Endothelial cell of umbilical vein (primary cell): ENCODE data around the gene CERS6. TPM values are rescaled to one million over a fixed set of nuclear protein-coding genes. Genes with fewer than 3 reads are reported as not detected.

Experiments
- BruUV-seq: library from RNA; stranded (reverse); fragments of 400-500 nt; replicated peaks from 2 replicates; lab custom pipeline; 2021; lab: Mats Ljungman, UMichigan
- CTCF ChIA-PET: fragments of 300-600, 350-600 bp; sonication (Branson Sonifier 250); formaldehyde crosslinking; loops from one replicate; lab custom pipeline; 2021; ENCODE audit warnings: antibody characterized with exemption, inconsistent platforms; lab: Charles Lee
- POLR2A ChIA-PET: fragments of 300-600, 350-600 bp; sonication (Branson Sonifier 250); formaldehyde crosslinking; loops from one replicate; lab custom pipeline; 2021; ENCODE audit warnings: antibody characterized with exemption, inconsistent platforms; lab: Charles Lee
- DNase-seq: peaks from one replicate; pipeline ENCODE4 v3.0.0-alpha.2; 2011; ENCODE audit warnings: low read depth, low spot score
- FAIRE-seq: peaks from 2 replicates; lab custom pipeline; 2011; peaks lifted over from hg19 to GRCh38; lab: Jason Lieb, UNC
- H2AFZ ChIP-seq: 2 replicates; pipeline ENCODE4 v1.6.0; 2012; ENCODE audit warnings: low read depth, low read length, control low read depth, inconsistent platforms
- H3K27ac ChIP-seq: 2 replicates; pipeline ENCODE4 v1.5.1; 2011; ENCODE audit warnings: low read depth, mild to moderate bottlenecking, control low read depth, low read length, moderate library complexity; ENCODE audit not compliant: insufficient read depth
- H3K27me3 ChIP-seq, 2 experiments: 2 replicates each; pipeline versions ENCODE4 v1.6.0 to v1.6.1; 2011; ENCODE audit warnings: low read length in 2 of 2, mixed read lengths in 1 of 2; ENCODE audit not compliant: control insufficient read depth in 2 of 2, insufficient read depth in 2 of 2
- H3K36me3 ChIP-seq, 2 experiments: 2 replicates in 1 of 2; 3 replicates in 1 of 2; pipeline ENCODE4 v1.5.1; 2011; ENCODE audit warnings: low read length in 2 of 2, mild to moderate bottlenecking in 1 of 2, moderate library complexity in 1 of 2; ENCODE audit not compliant: control insufficient read depth in 2 of 2, insufficient read depth in 2 of 2; ENCODE audit errors: extremely low read depth in 1 of 2
- H3K4me1 ChIP-seq: 3 replicates; pipeline ENCODE4 v1.5.1; 2011; ENCODE audit warnings: mild to moderate bottlenecking, low read length; ENCODE audit not compliant: control insufficient read depth, insufficient read depth; ENCODE audit errors: extremely low read depth
- H3K4me2 ChIP-seq: 2 replicates; pipeline ENCODE4 v1.6.1; 2011; ENCODE audit warnings: low read length, control low read depth, mixed read lengths; ENCODE audit not compliant: insufficient read depth
- H3K4me3 ChIP-seq, 3 experiments: fragments of 200-600 bp in 1 of 3; sonication (generic), shearing (Covaris generic) in 1 of 3; replicated peaks in 1 of 3; 2 replicates each; pipeline ENCODE4 v1.5.1; 2011 to 2016; ENCODE audit warnings: control low read depth in 3 of 3, low read length in 3 of 3, mild to moderate bottlenecking in 2 of 3, inconsistent platforms in 1 of 3, low read depth in 1 of 3, moderate library complexity in 1 of 3; ENCODE audit not compliant: insufficient read depth in 1 of 3
- H3K79me2 ChIP-seq: 2 replicates; pipeline ENCODE4 v1.6.0; 2012; ENCODE audit warnings: low read length, inconsistent platforms; ENCODE audit not compliant: control insufficient read depth, insufficient read depth
- H3K9ac ChIP-seq: replicated peaks from 2 replicates; pipeline ENCODE3; 2011; ENCODE audit warnings: low read length, control low read depth; ENCODE audit not compliant: insufficient read depth; ENCODE audit errors: extremely low read depth
- H3K9me1 ChIP-seq: replicated peaks from 3 replicates; pipeline ENCODE4 v1.6.0; 2011; ENCODE audit warnings: mild to moderate bottlenecking, low read length; ENCODE audit not compliant: control insufficient read depth, insufficient read depth; ENCODE audit errors: extremely low read depth
- H3K9me3 ChIP-seq: replicated peaks from 2 replicates; pipeline ENCODE4 v1.5.1; 2012; ENCODE audit warnings: low read length, inconsistent platforms; ENCODE audit not compliant: control insufficient read depth, insufficient read depth
- H4K20me1 ChIP-seq: replicated peaks from 2 replicates; pipeline ENCODE3; 2011; ENCODE audit warnings: mild to moderate bottlenecking, low read length; ENCODE audit not compliant: control insufficient read depth, insufficient read depth; ENCODE audit errors: extremely low read depth
- EZH2 ChIP-seq: IDR thresholded peaks from 2 replicates; pipeline ENCODE4 v1.6.1; 2012; ENCODE audit warnings: borderline replicate concordance, low read depth, mild to moderate bottlenecking, moderate library complexity, low read length, inconsistent platforms; ENCODE audit not compliant: severe bottlenecking
- FOS ChIP-seq: IDR thresholded peaks from 2 replicates; pipeline ENCODE4 v1.6.1; 2011; ENCODE audit warnings: mild to moderate bottlenecking, low read length, moderate library complexity, borderline replicate concordance; ENCODE audit not compliant: insufficient read depth
- GATA2 ChIP-seq: IDR thresholded peaks from 2 replicates; pipeline ENCODE4 v1.7.0; 2011; ENCODE audit warnings: low read depth, mild to moderate bottlenecking, moderate library complexity, mixed read lengths, low read length; ENCODE audit not compliant: insufficient read length, insufficient read depth
- JUN ChIP-seq: IDR thresholded peaks from 2 replicates; pipeline ENCODE4 v1.6.1; 2011; ENCODE audit warnings: borderline replicate concordance, low read depth; ENCODE audit not compliant: insufficient read length, insufficient read depth
- MAX ChIP-seq: IDR thresholded peaks from 2 replicates; pipeline ENCODE4 v1.6.1; 2011; ENCODE audit not compliant: insufficient read depth, insufficient read length
- MYC ChIP-seq: IDR thresholded peaks from one replicate; pipeline ENCODE4 v1.6.1; 2011; ENCODE audit warnings: mild to moderate bottlenecking, low read depth, low read length
- POLR2A ChIP-seq: IDR thresholded peaks from 2 replicates; pipeline ENCODE4 v1.6.1; 2012; ENCODE audit warnings: low read depth, mild to moderate bottlenecking, control low read depth, low read length
- POLR2AphosphoS5 ChIP-seq: IDR thresholded peaks from 2 replicates; pipeline ENCODE4 v1.6.1; 2012; ENCODE audit warnings: low read depth, mild to moderate bottlenecking, control low read depth, low read length, moderate library complexity; ENCODE audit not compliant: insufficient read depth
- dilution Hi-C: fragments of 300-500 bp; cut with MboI; formaldehyde crosslinking; loops from one replicate; pipeline ENCODE4 v1.15.0; 2019; ENCODE audit warnings: low sequenced_read_pairs; ENCODE audit not compliant: extremely low pct_ligation_motif_present
- intact Hi-C: fragments of 100-400 bp; cut with micrococcal nuclease; formaldehyde crosslinking; loops from one replicate; pipeline ENCODE4 v1.10.0; 2022
- polyA plus RNA-seq, 4 experiments: library from polyadenylated mRNA; depleted of rRNA in 3 of 4; stranded (reverse) in 3 of 4; unstranded in 1 of 4; fragments of >200 nt; gene quantifications; 2 replicates each; pipeline versions ENCODE4 v1.2.1 to v1.2.3, GENCODE V29; 2011 to 2012; ENCODE audit warnings: missing spikeins in 1 of 4
- total RNA-seq: library from RNA; stranded (reverse); gene quantifications from 2 replicates; pipeline ENCODE4 v1.2.3, GENCODE V29; 2021

CERS6 gene
- total and polyA plus RNA-seq, 2 donors (not counting 3 experiments of a cell fraction or from before 2014, with no cell fraction given) = 2.7 to 11.7 TPM

GRCh38 chr2:168717790-168718502 is 261.9 kb downstream of the CERS6 start:
- no TSS peak for BruUV-seq
- H3K4me3 ChIP-seq = no peak overlapping the region
- dilution Hi-C loops (no loop called here), intact Hi-C loops (loop anchor here (1.0 kb wide), 1 partner anchor 11 kb away; no protein-coding TSS in a partner anchor)
- no peak overlapping the region for H2AFZ ChIP-seq
- H3K4me1 ChIP-seq = peaks cover 19% of the 10 kb centered on the region
- no peaks in the 10 kb centered on the region for H3K9me3 ChIP-seq
- no peak overlapping the region for H3K27ac ChIP-seq
- FAIRE-seq = no peak
- peak; percentile 33 for DNase-seq
- H3K36me3 ChIP-seq = no peaks in the 10 kb centered on the region
- ChIA-PET CTCF (interaction anchor here (0.6 to 1.6 kb wide), 3 partner anchors 10 to 599 kb away, joined by 3 to 4 read pairs (median 3); no protein-coding TSS in a partner anchor), POLR2A (no interaction called here)
- peak overlapping the region; percentile 43 for H3K4me2 ChIP-seq
- no peaks in the 10 kb centered on the region for H4K20me1 ChIP-seq
- H3K27me3 ChIP-seq = no peaks in the 10 kb centered on the region
- no peaks in the 10 kb centered on the region for H3K9me1 ChIP-seq
- no peaks in the 10 kb centered on the region for H3K79me2 ChIP-seq
- H3K9ac ChIP-seq = no peak overlapping the region
- TF ChIP-seq FOS (no peak), MYC (no peak), POLR2AphosphoS5 (no peak), EZH2 (no peak), POLR2A (no peak)

- H3K9me3 ChIP-seq = no peaks in the 10 kb centered on the region
- H3K4me1 ChIP-seq = peaks cover 21% of the 10 kb centered on the region
- no peaks in the 10 kb centered on the region for H3K36me3 ChIP-seq
- dilution Hi-C loops = no loop called here
- FAIRE-seq = no peak
- ChIA-PET CTCF (interaction anchor here (1.6 kb wide), 1 partner anchor 32 kb away, joined by 3 read pairs; no protein-coding TSS in a partner anchor), POLR2A (no interaction called here)
- no peaks in the 10 kb centered on the region for H3K9me1 ChIP-seq
- H3K4me3 ChIP-seq = no peak overlapping the region
- H3K27ac ChIP-seq = no peak overlapping the region
- DNase-seq = no peak
- no TSS peak for BruUV-seq
- H3K9ac ChIP-seq = no peak overlapping the region
- TF ChIP-seq POLR2AphosphoS5 (no peak), FOS (no peak), MAX (no peak), GATA2 (no peak), MYC (no peak), POLR2A (no peak), EZH2 (no peak), JUN (no peak)
- no peak overlapping the region for H3K4me2 ChIP-seq
- no peaks in the 10 kb centered on the region for H4K20me1 ChIP-seq
- no peaks in the 10 kb centered on the region for H3K79me2 ChIP-seq
- no peaks in the 10 kb centered on the region for H3K27me3 ChIP-seq
- intact Hi-C loops = no loop called here
- no peak overlapping the region for H2AFZ ChIP-seq
Observed at GRCh38 chr2:168718622-168719021, 262.6 kb downstream of the CERS6 start.
